ENCODE results near the gene ROPN1L. TPM values are rescaled to one million over a fixed set of nuclear protein-coding genes. Genes with fewer than 3 reads are reported as not detected.

The ROPN1L gene
- total RNA-seq, 3 donors from 2014 or later (not counting 1 experiment from before 2014, with no cell fraction given) = 1.2 to 5.2 (median 4.3) TPM

DNA sequence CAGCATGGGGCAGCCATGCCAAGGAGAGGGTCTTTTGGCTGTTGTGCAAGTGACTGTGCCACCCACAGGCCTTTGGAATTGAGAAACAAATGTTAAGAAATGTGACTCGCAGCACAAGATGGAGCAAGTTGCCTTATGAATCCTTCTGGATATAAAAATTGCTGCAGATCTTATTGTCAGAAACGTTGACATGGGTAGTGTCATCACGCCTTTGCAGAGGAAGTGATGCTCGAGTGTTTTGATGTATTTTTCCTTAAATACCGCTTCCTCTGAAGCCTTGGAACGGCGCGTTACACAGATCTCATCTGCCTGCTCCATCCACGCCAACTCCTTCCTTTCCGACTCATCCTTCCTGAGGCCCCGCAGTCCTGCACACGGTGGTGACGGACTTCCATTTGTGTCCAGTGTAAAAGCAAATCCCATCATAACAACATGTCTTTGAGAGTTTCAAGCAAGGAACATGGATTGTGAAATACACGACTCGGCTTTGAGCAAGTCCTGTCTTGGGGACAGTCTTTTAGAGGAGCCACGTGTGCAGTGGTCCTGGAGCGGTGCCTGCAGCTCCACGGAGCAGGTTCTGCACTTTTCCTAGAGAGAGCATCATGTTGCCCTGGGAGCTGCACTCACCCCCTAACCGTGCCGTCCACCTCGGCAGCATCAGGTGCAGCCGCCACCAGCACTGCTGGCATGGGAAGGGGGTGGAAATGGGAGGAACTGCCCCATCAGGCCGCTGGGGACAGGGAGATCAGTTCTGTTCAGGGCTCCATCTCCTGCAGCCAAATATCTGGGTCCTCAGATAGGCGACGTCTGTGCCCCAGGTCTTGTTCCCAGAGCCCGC, 15.1 kb downstream of the ROPN1L start:
- intact Hi-C loops (cut with micrococcal nuclease) = no loop called here
- H3K27ac ChIP-seq (ENCODE audit: low read length) = no peak overlapping the region
- Mint-ChIP-seq H3K9me3 (no peaks in the 10 kb centered on the region), H3K27ac (no peak overlapping the region), H3K27me3 (ENCODE audit: low read depth in 2 of 2) (no peaks in the 10 kb centered on the region), H3K4me3 (no peak overlapping the region), H3K36me3 (no peaks in the 10 kb centered on the region), H3K4me1 (peaks cover 7% of the 10 kb centered on the region in 2 donors)
- no peaks in the 10 kb centered on the region for H3K27me3 ChIP-seq (ENCODE audit: control insufficient read depth, insufficient read depth, low read length)
- ATAC-seq = no peak
- no peak overlapping the region for H3K4me3 ChIP-seq (ENCODE audit: low read length)
- no peak for TF ChIP-seq CTCF (IDR thresholded peaks at IDR 0.05)
- DNase-seq = no peak
- 79% methylated on average over 26 of the region's 26 CpGs for WGBS (ENCODE audit: insufficient coverage)
- H3K9me3 ChIP-seq (ENCODE audit: control insufficient read depth, insufficient read depth, low read length) = no peaks in the 10 kb centered on the region
- no peaks in the 10 kb centered on the region for H3K36me3 ChIP-seq (ENCODE audit: control insufficient read depth, insufficient read depth, low read length)
- no peaks in the 10 kb centered on the region for H3K4me1 ChIP-seq (ENCODE audit: control insufficient read depth, insufficient read depth, low read length)

GRCh38 chr5:10457682-10458574, 16.2 kb downstream of the ROPN1L start:
- H3K27ac Mint-ChIP-seq = no peak overlapping the region
- WGBS (ENCODE audit: insufficient coverage) = 91% methylated on average over 22 of the region's 23 CpGs
- no peak for ATAC-seq
- Histone ChIP-seq H3K4me1 (ENCODE audit: control insufficient read depth, insufficient read depth, low read length) (no peaks in the 10 kb centered on the region), H3K27ac (ENCODE audit: low read length) (no peak overlapping the region), H3K27me3 (ENCODE audit: control insufficient read depth, insufficient read depth, low read length) (no peaks in the 10 kb centered on the region), H3K36me3 (ENCODE audit: control insufficient read depth, insufficient read depth, low read length) (no peaks in the 10 kb centered on the region), H3K9me3 (ENCODE audit: control insufficient read depth, insufficient read depth, low read length) (no peaks in the 10 kb centered on the region), H3K4me3 (ENCODE audit: low read length) (no peak overlapping the region)
- no peak for TF ChIP-seq CTCF (IDR thresholded peaks at IDR 0.05)
- peaks cover 1 to 2% of the 10 kb centered on the region in 2 donors for H3K4me1 Mint-ChIP-seq
- H3K4me3 Mint-ChIP-seq = no peak overlapping the region
- intact Hi-C loops (cut with micrococcal nuclease) = no loop called here
- H3K27me3 Mint-ChIP-seq (ENCODE audit: low read depth in 2 of 2) = no peaks in the 10 kb centered on the region
- no peaks in the 10 kb centered on the region for H3K9me3 Mint-ChIP-seq
- H3K36me3 Mint-ChIP-seq = no peaks in the 10 kb centered on the region
- no peak for DNase-seq

DNA sequence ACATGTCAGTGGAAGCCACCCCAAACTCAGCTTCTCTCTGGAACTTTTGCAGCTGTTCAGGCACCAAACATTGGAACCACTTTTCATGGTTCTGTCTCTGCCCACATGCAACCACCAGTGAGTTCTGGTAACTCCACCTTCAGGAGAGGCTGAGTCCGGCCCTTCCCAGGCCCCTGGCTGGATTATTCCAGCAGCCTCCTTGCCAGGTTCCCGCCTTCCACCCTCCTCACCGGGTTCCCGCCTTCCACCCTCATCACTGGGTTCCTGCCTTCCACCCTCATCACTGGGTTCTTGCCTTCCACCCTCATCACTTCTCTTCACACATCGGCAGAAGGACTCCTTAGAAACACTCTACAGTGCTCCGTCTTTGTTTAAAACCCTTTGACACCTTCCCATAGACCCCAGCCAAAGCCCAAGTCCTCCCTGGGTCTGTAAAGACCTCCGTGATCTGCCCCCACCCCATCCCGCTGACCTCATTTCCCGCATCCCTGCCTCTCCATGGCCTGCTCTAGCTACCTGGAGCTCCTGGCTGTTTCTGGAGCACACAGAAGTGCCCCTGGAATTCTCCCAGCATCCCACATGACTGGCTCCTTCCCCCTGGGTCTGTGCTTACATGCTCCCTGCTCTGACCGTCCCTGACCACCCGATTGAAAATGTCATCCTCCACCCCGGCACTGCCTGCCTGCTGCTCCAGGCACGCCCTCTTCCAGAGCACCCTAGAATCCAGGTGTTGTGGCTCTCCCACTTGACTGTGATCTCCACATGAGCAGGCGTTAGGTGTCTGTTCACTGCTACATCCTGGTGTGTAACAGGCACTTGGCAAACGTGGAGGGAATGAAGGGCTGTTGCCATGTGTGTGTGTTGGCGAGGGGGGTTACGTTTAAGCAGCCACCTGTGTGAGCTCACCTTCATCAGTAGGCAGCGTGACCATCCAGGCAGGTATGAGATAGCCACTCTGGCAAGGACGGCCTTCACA, 17.7 kb downstream of the ROPN1L start:
- H3K36me3 Mint-ChIP-seq = no peaks in the 10 kb centered on the region
- H3K4me1 Mint-ChIP-seq = no peaks in the 10 kb centered on the region
- H3K27me3 Mint-ChIP-seq (ENCODE audit: low read depth in 2 of 2) = no peaks in the 10 kb centered on the region
- TF ChIP-seq CTCF (IDR thresholded peaks at IDR 0.05) = no peak
- Histone ChIP-seq H3K4me1 (ENCODE audit: control insufficient read depth, insufficient read depth, low read length) (no peaks in the 10 kb centered on the region), H3K36me3 (ENCODE audit: control insufficient read depth, insufficient read depth, low read length) (no peaks in the 10 kb centered on the region), H3K27ac (ENCODE audit: low read length) (no peak overlapping the region), H3K4me3 (ENCODE audit: low read length) (no peak overlapping the region), H3K27me3 (ENCODE audit: control insufficient read depth, insufficient read depth, low read length) (no peaks in the 10 kb centered on the region), H3K9me3 (ENCODE audit: control insufficient read depth, insufficient read depth, low read length) (no peaks in the 10 kb centered on the region)
- H3K27ac Mint-ChIP-seq = no peak overlapping the region
- intact Hi-C loops (cut with micrococcal nuclease) = no loop called here
- no peak overlapping the region for H3K4me3 Mint-ChIP-seq
- ATAC-seq = no peak
- 93% methylated on average over 19 of the region's 19 CpGs for WGBS (ENCODE audit: insufficient coverage)
- H3K9me3 Mint-ChIP-seq = no peaks in the 10 kb centered on the region
- DNase-seq = no peak

Data from natural killer cell (primary cell).